ENCODE results near the gene CDKN1A. TPM values are rescaled to one million over a fixed set of nuclear protein-coding genes. Genes with fewer than 3 reads are reported as not detected.

CDKN1A gene
- total RNA-seq, 6 experiments from 2014 or later: 496 to 872 (median 617) TPM

DNA sequence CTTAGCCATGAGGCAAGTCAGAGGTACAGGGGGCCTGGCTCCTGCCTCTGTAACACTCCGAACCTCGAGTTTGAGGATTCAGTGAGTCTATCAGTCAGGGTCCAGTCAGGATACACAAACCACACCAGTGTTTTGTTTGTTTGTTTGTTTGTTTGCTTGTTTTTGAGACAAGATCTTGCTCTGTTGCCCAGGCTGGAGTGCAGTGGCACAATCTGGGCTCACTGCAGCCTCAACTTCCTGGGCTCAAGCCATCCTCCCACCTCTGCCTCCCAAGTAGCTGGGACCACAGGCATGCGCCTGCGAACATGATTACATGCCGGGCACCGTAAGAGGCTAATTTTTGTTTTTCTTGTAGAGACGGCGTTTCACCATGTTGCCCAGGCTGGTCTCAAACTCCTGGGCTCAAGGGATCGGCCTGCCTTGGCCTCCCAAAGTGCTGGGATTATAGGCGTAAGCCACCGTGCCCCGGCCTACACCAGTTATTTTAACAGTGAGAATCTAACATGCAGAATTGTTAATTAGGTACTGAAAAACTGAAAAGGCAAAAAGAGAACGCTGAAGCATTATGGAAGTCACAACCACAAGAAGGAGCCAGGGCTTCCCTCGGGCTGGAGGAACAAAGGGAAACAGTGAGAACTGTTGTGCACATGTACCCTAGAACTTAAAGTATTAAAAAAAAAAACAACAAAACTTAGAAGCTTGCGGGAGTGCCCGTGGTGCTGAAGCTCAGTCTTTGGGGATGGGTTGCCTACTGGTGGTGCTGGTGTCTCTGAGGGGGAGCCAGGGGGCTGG, 44.0 kb upstream of the CDKN1A start:
- DNase-seq: no peak
- Mint-ChIP-seq H3K4me1 (ENCODE audit: low read depth) (peaks cover 10% of the 10 kb centered on the region), H3K27ac (no peak overlapping the region), H3K36me3 (ENCODE audit: low read depth) (no peaks in the 10 kb centered on the region), H3K4me3 (no peak overlapping the region), H3K9me3 (no peaks in the 10 kb centered on the region), H3K27me3 (ENCODE audit: insufficient read depth) (peaks cover 6% of the 10 kb centered on the region)
- no peak for TF ChIP-seq CTCF (IDR thresholded peaks at IDR 0.05)

GRCh38 chr6:36636283-36636682, 42.2 kb upstream of the CDKN1A start:
- peaks cover 3% of the 10 kb centered on the region for H3K27me3 Mint-ChIP-seq (ENCODE audit: insufficient read depth)
- no peaks in the 10 kb centered on the region for H3K36me3 Mint-ChIP-seq (ENCODE audit: low read depth)
- H3K27ac Mint-ChIP-seq: no peak overlapping the region
- no peaks in the 10 kb centered on the region for H3K9me3 Mint-ChIP-seq
- H3K4me1 Mint-ChIP-seq (ENCODE audit: low read depth): peaks cover 10% of the 10 kb centered on the region
- DNase-seq: no peak
- no peak overlapping the region for H3K4me3 Mint-ChIP-seq
- TF ChIP-seq CTCF (IDR thresholded peaks at IDR 0.05): no peak

DNA sequence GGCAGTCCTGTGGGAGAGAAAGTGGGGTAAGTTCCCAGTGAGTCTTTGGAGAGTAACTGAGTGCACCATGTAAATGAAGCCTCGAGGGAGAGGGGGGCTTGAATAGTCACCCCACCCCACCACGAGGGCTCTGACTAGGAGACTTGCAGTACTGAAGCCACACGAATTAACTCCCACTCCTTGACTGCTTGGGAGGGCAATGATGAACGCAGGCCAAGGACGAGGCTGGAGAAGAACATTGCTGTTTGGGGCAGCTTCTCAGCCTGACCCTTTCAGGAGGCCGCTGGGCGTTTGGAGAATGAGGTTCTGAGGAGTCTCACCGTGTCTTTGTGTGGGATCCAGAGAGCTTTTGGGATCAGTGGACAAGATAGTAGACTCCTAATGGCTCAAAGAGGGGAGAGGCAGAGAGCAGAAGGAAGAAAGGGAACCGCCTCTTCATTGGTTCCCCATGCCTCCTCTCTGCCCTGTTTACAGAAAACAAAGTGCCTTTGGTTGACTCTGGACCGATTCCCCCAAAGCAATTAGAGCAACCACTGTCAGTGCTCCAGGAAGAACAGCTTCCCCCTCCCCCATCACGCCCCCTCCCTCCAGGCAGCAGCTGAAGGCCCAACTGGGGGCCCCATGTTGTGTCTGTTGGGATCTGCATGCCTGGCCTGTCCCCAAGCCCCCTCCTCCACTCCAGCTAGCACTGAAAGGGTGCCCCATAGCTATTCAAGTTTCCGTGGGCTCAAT, 41.7 kb upstream of the CDKN1A start:
- TF ChIP-seq CTCF (IDR thresholded peaks at IDR 0.05): no peak

GRCh38 chr6:36638579-36638978, 39.9 kb upstream of the CDKN1A start:
- no peaks in the 10 kb centered on the region for H3K9me3 Mint-ChIP-seq
- H3K36me3 Mint-ChIP-seq (ENCODE audit: low read depth): no peaks in the 10 kb centered on the region
- H3K27me3 Mint-ChIP-seq (ENCODE audit: insufficient read depth): no peaks in the 10 kb centered on the region; the same call in none of the 2 replicates
- peaks cover 18% of the 10 kb centered on the region for H3K4me1 Mint-ChIP-seq (ENCODE audit: low read depth)
- H3K27ac Mint-ChIP-seq: no peak overlapping the region
- H3K4me3 Mint-ChIP-seq: no peak overlapping the region
- DNase-seq: no peak
- TF ChIP-seq CTCF (IDR thresholded peaks at IDR 0.05): no peak

More for the DNA sequence above, 41.7 kb upstream of the CDKN1A start:
- H3K4me3 Mint-ChIP-seq: no peak overlapping the region
- peaks cover 3% of the 10 kb centered on the region for H3K27me3 Mint-ChIP-seq (ENCODE audit: insufficient read depth)
- no peak overlapping the region for H3K27ac Mint-ChIP-seq
- DNase-seq: no peak
- H3K4me1 Mint-ChIP-seq (ENCODE audit: low read depth): peaks cover 10% of the 10 kb centered on the region
- H3K36me3 Mint-ChIP-seq (ENCODE audit: low read depth): no peaks in the 10 kb centered on the region
- no peaks in the 10 kb centered on the region for H3K9me3 Mint-ChIP-seq

DNA sequence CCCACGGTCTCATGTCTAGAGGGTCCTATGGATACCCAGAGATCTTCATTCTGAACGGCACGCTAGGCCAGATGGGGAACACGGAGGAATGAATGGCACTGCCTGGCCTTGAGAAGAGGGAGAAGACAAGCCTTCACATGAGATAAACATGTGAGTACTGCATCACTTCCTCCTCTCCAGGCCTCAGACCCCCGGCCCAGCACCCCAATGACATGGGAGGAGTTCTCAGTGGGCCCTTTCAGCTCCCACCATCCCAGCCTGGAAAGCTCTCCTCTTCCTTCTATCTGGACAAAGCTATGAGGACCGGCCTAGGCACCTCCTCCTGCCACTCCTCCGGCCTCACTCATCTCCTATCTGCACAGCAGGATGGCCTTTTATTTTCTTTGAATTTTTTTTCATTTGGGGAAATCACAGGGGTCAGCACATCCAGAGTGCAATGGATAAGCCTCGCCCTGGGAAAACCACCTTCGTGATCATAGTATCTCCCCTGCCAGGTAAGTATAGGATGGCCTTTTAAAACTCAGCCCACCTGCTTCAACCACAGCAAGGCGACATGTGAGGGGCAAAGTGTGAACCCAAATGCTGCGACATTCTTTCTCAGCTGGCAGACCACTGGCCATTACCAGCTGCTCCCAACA, 39.2 kb upstream of the CDKN1A start:
- H3K36me3 Mint-ChIP-seq (ENCODE audit: low read depth): no peaks in the 10 kb centered on the region
- no peak overlapping the region for H3K4me3 Mint-ChIP-seq
- H3K9me3 Mint-ChIP-seq: no peaks in the 10 kb centered on the region
- DNase-seq: no peak
- no peak overlapping the region; the same call in 1 of the 2 replicates for H3K27ac Mint-ChIP-seq
- H3K4me1 Mint-ChIP-seq (ENCODE audit: low read depth): peaks cover 18% of the 10 kb centered on the region
- no peak for TF ChIP-seq CTCF (IDR thresholded peaks at IDR 0.05)
- H3K27me3 Mint-ChIP-seq (ENCODE audit: insufficient read depth): no peaks in the 10 kb centered on the region; the same call in none of the 2 replicates

All from HFFc6 (cell line).